IMR-90 (cell line): Measurements from ENCODE around the gene TNS3. TPM values are rescaled to one million over a fixed set of nuclear protein-coding genes. Genes with fewer than 3 reads are reported as not detected.

ENCODE experiments used
- ATAC-seq: fragments of 200-7000 bp; cut with Tn5 transposase; 2 replicates; pipeline ENCODE4 v1.9.1; 2020; ENCODE audit warnings: low read depth, mild to moderate bottlenecking, moderate library complexity
- BruUV-seq: library from RNA; stranded (reverse); fragments of 400-500 nt; replicated peaks from 2 replicates; lab custom pipeline; 2021; lab: Mats Ljungman, UMichigan
- CTCF ChIA-PET: fragments of 300-600 bp; formaldehyde crosslinking; extraction: SDS; loops from one replicate; lab custom pipeline; 2021; ENCODE audit warnings: antibody characterized with exemption; lab: Yijun Ruan, JAX
- POLR2A ChIA-PET: fragments of 300-600 bp; sonication (Branson Sonifier 250); formaldehyde crosslinking; loops from one replicate; lab custom pipeline; 2022; ENCODE audit warnings: antibody characterized with exemption; ENCODE audit not compliant: unreplicated experiment; lab: Charles Lee
- DNase-seq: peaks from one replicate; pipeline ENCODE4 v3.0.0; 2013
- H2AFZ ChIP-seq: replicated peaks from 2 replicates; pipeline ENCODE3; 2013; ENCODE audit warnings: low read length, mild to moderate bottlenecking; ENCODE audit not compliant: poor library complexity
- H2AK5ac ChIP-seq: 2 replicates; pipeline ENCODE4 v1.6.1; 2013; ENCODE audit warnings: low read depth, low read length, inconsistent platforms
- H2AK9ac ChIP-seq: replicated peaks from 2 replicates; pipeline ENCODE3; 2013; ENCODE audit warnings: mild to moderate bottlenecking, low read depth, low read length, moderate library complexity; ENCODE audit not compliant: poor library complexity
- H2BK120ac ChIP-seq: 2 replicates; pipeline ENCODE4 v1.6.1; 2013; ENCODE audit warnings: low read depth, low read length, inconsistent platforms
- H2BK15ac ChIP-seq: 3 replicates; pipeline ENCODE4 v1.6.1; 2013; ENCODE audit warnings: low read depth, low read length, inconsistent platforms
- H2BK20ac ChIP-seq: 2 replicates; pipeline ENCODE4 v1.6.1; 2013; ENCODE audit warnings: low read depth, mild to moderate bottlenecking, inconsistent platforms, low read length, moderate library complexity
- H2BK5ac ChIP-seq: 2 replicates; pipeline ENCODE4 v1.6.1; 2013; ENCODE audit warnings: mild to moderate bottlenecking, low read depth, low read length, inconsistent platforms; ENCODE audit not compliant: poor library complexity, severe bottlenecking
- H3K14ac ChIP-seq: replicated peaks from 2 replicates; pipeline ENCODE4 v1.6.1; 2013; ENCODE audit warnings: low read depth, low read length, inconsistent platforms
- H3K18ac ChIP-seq: 2 replicates; pipeline ENCODE4 v1.6.1; 2013; ENCODE audit warnings: low read depth, low read length, control low read depth
- H3K23ac ChIP-seq: 2 replicates; pipeline ENCODE4 v1.6.1; 2013; ENCODE audit warnings: low read depth, low read length, inconsistent platforms
- H3K27ac ChIP-seq: 2 replicates; pipeline ENCODE4 v1.5.1; 2013; ENCODE audit warnings: mild to moderate bottlenecking, control low read depth, low read length; ENCODE audit not compliant: insufficient read depth
- H3K27me3 ChIP-seq: 2 replicates; pipeline ENCODE4 v1.6.1; 2013; ENCODE audit warnings: low read length; ENCODE audit not compliant: control insufficient read depth, insufficient read depth
- H3K36me3 ChIP-seq: 2 replicates; pipeline ENCODE4 v1.6.1; 2013; ENCODE audit warnings: low read length, mixed read lengths; ENCODE audit not compliant: control insufficient read depth, insufficient read depth
- H3K4ac ChIP-seq: 2 replicates; pipeline ENCODE4 v1.6.1; 2013; ENCODE audit warnings: low read depth, low read length, inconsistent platforms
- H3K4me1 ChIP-seq: 2 replicates; pipeline ENCODE4 v1.6.1; 2013; ENCODE audit warnings: low read length, mixed read lengths; ENCODE audit not compliant: control insufficient read depth, insufficient read depth
- H3K4me2 ChIP-seq: 2 replicates; pipeline ENCODE4 v1.6.1; 2013; ENCODE audit warnings: low read depth, mild to moderate bottlenecking, control low read depth, low read length, moderate library complexity
- H3K4me3 ChIP-seq: 2 replicates; pipeline ENCODE4 v1.5.1; 2013; ENCODE audit warnings: low read depth, mild to moderate bottlenecking, control low read depth, low read length, moderate library complexity; ENCODE audit not compliant: insufficient read depth
- H3K56ac ChIP-seq: 2 replicates; pipeline ENCODE4 v1.6.1; 2013; ENCODE audit warnings: low read length, inconsistent platforms; ENCODE audit not compliant: insufficient read depth; ENCODE audit errors: extremely low read depth
- H3K79me1 ChIP-seq, 2 experiments: 2 replicates each; pipeline ENCODE4 v1.6.1; 2013; ENCODE audit warnings: low read length in 2 of 2, inconsistent platforms in 1 of 2, low read depth in 1 of 2
- H3K9ac ChIP-seq: 2 replicates; pipeline ENCODE4 v1.6.1; 2013; ENCODE audit warnings: low read depth, low read length, control low read depth
- H3K9me1 ChIP-seq: 2 replicates; pipeline ENCODE4 v1.6.1; 2013; ENCODE audit warnings: low read length, inconsistent platforms; ENCODE audit not compliant: insufficient read depth
- H3K9me3 ChIP-seq: 2 replicates; pipeline ENCODE4 v1.6.1; 2013; ENCODE audit warnings: low read length; ENCODE audit not compliant: control insufficient read depth, insufficient read depth
- H4K20me1 ChIP-seq: 2 replicates; pipeline ENCODE4 v1.6.1; 2013; ENCODE audit warnings: low read length, inconsistent platforms; ENCODE audit not compliant: insufficient read depth
- H4K5ac ChIP-seq: 2 replicates; pipeline ENCODE4 v1.6.1; 2013; ENCODE audit warnings: mild to moderate bottlenecking, low read depth, low read length, control low read depth
- H4K8ac ChIP-seq, 2 experiments: 2 replicates each; pipeline ENCODE4 v1.6.1; 2013; ENCODE audit warnings: low read depth in 2 of 2, low read length in 2 of 2, control low read depth in 1 of 2, inconsistent platforms in 1 of 2
- H4K91ac ChIP-seq: 2 replicates; pipeline ENCODE4 v1.6.1; 2013; ENCODE audit warnings: low read depth, low read length, inconsistent platforms; ENCODE audit not compliant: insufficient read depth
- BHLHE40 ChIP-seq: fragments of 150-350 bp; IDR thresholded peaks from 2 replicates; pipeline ENCODE4 v1.6.1; 2016; ENCODE audit warnings: mild to moderate bottlenecking, low read depth, low read length
- CHD1 ChIP-seq: IDR thresholded peaks from 2 replicates; pipeline ENCODE4 v1.6.1; 2012; ENCODE audit warnings: low read depth, low read length, improper control_type of control experiment
- FOS ChIP-seq: fragments of 150-350 bp; IDR thresholded peaks from 2 replicates; pipeline ENCODE4 v1.6.1; 2016; ENCODE audit warnings: low read depth, low read length
- MAFK ChIP-seq: IDR thresholded peaks from 2 replicates; pipeline ENCODE4 v1.6.1; 2012; ENCODE audit warnings: low read depth, low read length, improper control_type of control experiment
- MAZ ChIP-seq: IDR thresholded peaks from 2 replicates; pipeline ENCODE4 v1.6.1; 2012; ENCODE audit warnings: low read depth, mild to moderate bottlenecking, low read length, improper control_type of control experiment, moderate library complexity, borderline replicate concordance
- MXI1 ChIP-seq: IDR thresholded peaks from 2 replicates; pipeline ENCODE4 v1.6.1; 2012; ENCODE audit warnings: low read depth, mild to moderate bottlenecking, low read length, moderate library complexity, borderline replicate concordance
- NFE2L2 ChIP-seq: fragments of 150-350 bp; IDR thresholded peaks from 2 replicates; pipeline ENCODE4 v1.6.1; 2016; ENCODE audit warnings: low read depth, mild to moderate bottlenecking, low read length
- POLR2A ChIP-seq: IDR thresholded peaks from 2 replicates; pipeline ENCODE4 v1.6.1; 2012; ENCODE audit warnings: mild to moderate bottlenecking, low read depth, low read length
- RAD21 ChIP-seq: IDR thresholded peaks from 2 replicates; pipeline ENCODE4 v1.6.1; 2012; ENCODE audit warnings: low read length, improper control_type of control experiment
- RCOR1 ChIP-seq: IDR thresholded peaks from 2 replicates; pipeline ENCODE4 v1.6.1; 2012; ENCODE audit warnings: mild to moderate bottlenecking, low read length, improper control_type of control experiment; ENCODE audit not compliant: insufficient replicate concordance
- RFX5 ChIP-seq: IDR thresholded peaks from 2 replicates; pipeline ENCODE4 v1.8.0; 2012; ENCODE audit warnings: low read depth, mild to moderate bottlenecking, low read length, moderate library complexity
- SMC3 ChIP-seq: fragments of 150-350 bp; IDR thresholded peaks from 2 replicates; pipeline ENCODE4 v1.6.1; 2016; ENCODE audit warnings: low read depth, mild to moderate bottlenecking, antibody characterized with exemption, low read length, moderate library complexity
- WGBS, 2 experiments: methylation state at CpG; one replicate each; pipeline versions ENCODE4 v1.1.5 to v1.1.7; 2013; ENCODE audit warnings: missing lambda C conversion rate in 2 of 2; ENCODE audit not compliant: insufficient read length in 1 of 2; ENCODE audit errors: extremely low coverage in 2 of 2; 5-methylcytosine and 5-hydroxymethylcytosine counted together
- dilution Hi-C: fragments of 300-500 bp; cut with HindIII; formaldehyde crosslinking; loops from one replicate; pipeline ENCODE4 v1.14.3; 2018; ENCODE audit warnings: low sequenced_read_pairs; ENCODE audit not compliant: unreplicated experiment
- in situ Hi-C: fragments of 300-500 bp; cut with MboI; formaldehyde crosslinking; loops from 3 replicates; pipeline ENCODE4 v1.14.3; 2019; ENCODE audit warnings: low sequenced_read_pairs, inconsistent platforms, mixed read lengths
- intact Hi-C: fragments of 100-400 bp; cut with micrococcal nuclease; formaldehyde crosslinking; loops from 2 replicates; pipeline ENCODE4 v1.10.0; 2022
- polyA plus RNA-seq, 3 experiments: library from polyadenylated mRNA; depleted of rRNA; stranded (reverse); fragments of >200 nt; gene quantifications; 2 replicates each; pipeline ENCODE4 v1.2.3, GENCODE V29; 2012; ENCODE audit warnings: low replicate concordance in 1 of 3
- total RNA-seq: library from RNA; depleted of rRNA; stranded (reverse); fragments of >200 nt; gene quantifications from 2 replicates; pipeline ENCODE4 v1.2.3, GENCODE V29; 2012
- TF ChIP-seq, protein P1 (sequence below): fragments of 150-350 bp; IDR thresholded peaks from 2 replicates; pipeline ENCODE4 v1.6.1; 2016; ENCODE audit warnings: low read depth, mild to moderate bottlenecking, low read length, moderate library complexity, borderline replicate concordance

The TNS3 gene
- total and polyA plus RNA-seq, 2 of the 4 experiments (the other 2 are of a cell fraction), result 64.3 to 79.2 TPM

DNA sequence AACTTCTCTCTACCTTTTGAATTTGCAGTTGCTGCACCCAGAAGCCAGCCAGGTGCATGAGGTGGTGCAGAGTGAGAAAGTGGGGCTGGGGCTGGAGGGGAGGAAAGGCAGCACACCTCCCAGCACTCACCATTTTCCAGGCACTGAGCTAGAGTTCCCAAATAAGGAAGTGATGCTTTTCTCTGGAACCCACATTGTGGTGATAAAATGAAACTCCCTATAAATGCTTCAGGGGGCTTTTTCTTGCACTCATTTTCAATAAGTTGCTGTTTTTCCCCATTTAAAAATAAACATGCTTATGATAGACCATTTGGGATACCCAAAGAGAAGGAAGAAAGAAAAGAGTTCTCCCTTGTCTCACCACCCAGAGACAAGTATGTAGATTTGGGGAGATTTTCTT is 42.8 kb upstream of the TNS3 start (continued):
- TF ChIP-seq RFX5 (no peak), CHD1 (no peak), POLR2A (no peak), SMC3 (no peak)

GRCh38 chr7:47622946-47623640 is 41.2 kb upstream of the TNS3 start:
- peak overlapping the region; percentile 97 for H2BK20ac ChIP-seq
- H2AK5ac ChIP-seq, result peak overlapping the region; percentile 78; the same call in 1 of the 2 replicates
- ChIA-PET CTCF (no interaction called here), POLR2A (interaction anchor here (0.8 to 1.4 kb wide), 2 partner anchors 13 to 18 kb away, joined by 3 to 7 read pairs; no protein-coding TSS in a partner anchor)
- dilution Hi-C loops (no loop called here), intact Hi-C loops (loop anchor here (5.0 kb wide), 1 partner anchor 41 kb away; the partner anchor contains the start of gene TNS3), in situ Hi-C loops (no loop called here)
- H3K27ac ChIP-seq, result peak overlapping the region; percentile 87
- H3K9me3 ChIP-seq, result no peaks in the 10 kb centered on the region
- peaks cover 18% of the 10 kb centered on the region for H3K4me1 ChIP-seq
- peak overlapping the region; percentile 96; the same call in 2 of the 3 replicates for H2BK15ac ChIP-seq
- peak overlapping the region; percentile 92 for H2BK5ac ChIP-seq
- peak overlapping the region; percentile 50 for H2AK9ac ChIP-seq
- H3K9me1 ChIP-seq, result peaks cover 21% of the 10 kb centered on the region
- H3K36me3 ChIP-seq, result no peaks in the 10 kb centered on the region
- peak overlapping the region; percentile 99 for H2BK120ac ChIP-seq
- peak overlapping the region; percentile 99 for H3K4ac ChIP-seq
- peak overlapping the region; percentile 37 for H2AFZ ChIP-seq
- H3K18ac ChIP-seq, result peak overlapping the region; percentile 99
- BruUV-seq, result no TSS peak
- H4K8ac ChIP-seq, result peak overlapping the region; percentile 85 to 95
- peak overlapping the region; percentile 66 for H3K23ac ChIP-seq
- no peaks in the 10 kb centered on the region for H4K20me1 ChIP-seq
- 0% methylated on average over 3 of the region's 11 CpGs; no CpG with 5 or more reads in 1 of the 2 experiments for WGBS, 2 experiments
- H4K91ac ChIP-seq, result peak overlapping the region; percentile 91
- ATAC-seq (peak; percentile 96), DNase-seq (peak; percentile 97)
- no peak overlapping the region for H3K4me3 ChIP-seq
- peak overlapping the region; percentile 99 for H4K5ac ChIP-seq
- H3K14ac ChIP-seq, result peak overlapping the region; percentile 81
- peak overlapping the region; percentile 95 for H3K56ac ChIP-seq
- H3K9ac ChIP-seq, result peak overlapping the region; percentile 4; the same call in 1 of the 2 replicates
- H3K27me3 ChIP-seq, result no peaks in the 10 kb centered on the region
- H3K4me2 ChIP-seq, result 0 out of 2 replicates have a peak overlapping the region, but pooled peaks have one; percentile 4
- H3K79me1 ChIP-seq, result no peaks in the 10 kb centered on the region
- TF ChIP-seq BHLHE40, result peak; percentile 30; the same call in 1 of the 2 replicates
- TF ChIP-seq NFE2L2, result no peak
- TF ChIP-seq SMC3, result no peak; the same call in 1 of the 2 replicates
- TF ChIP-seq MAFK, result no peak
- TF ChIP-seq RFX5, result no peak
- TF ChIP-seq RAD21, result peak; percentile 29; the same call in 1 of the 2 replicates
- TF ChIP-seq RCOR1, result peak; percentile 60
- peak; percentile 45 for TF ChIP-seq FOS
- no peak for TF ChIP-seq CHD1
- TF ChIP-seq, protein P1, sequence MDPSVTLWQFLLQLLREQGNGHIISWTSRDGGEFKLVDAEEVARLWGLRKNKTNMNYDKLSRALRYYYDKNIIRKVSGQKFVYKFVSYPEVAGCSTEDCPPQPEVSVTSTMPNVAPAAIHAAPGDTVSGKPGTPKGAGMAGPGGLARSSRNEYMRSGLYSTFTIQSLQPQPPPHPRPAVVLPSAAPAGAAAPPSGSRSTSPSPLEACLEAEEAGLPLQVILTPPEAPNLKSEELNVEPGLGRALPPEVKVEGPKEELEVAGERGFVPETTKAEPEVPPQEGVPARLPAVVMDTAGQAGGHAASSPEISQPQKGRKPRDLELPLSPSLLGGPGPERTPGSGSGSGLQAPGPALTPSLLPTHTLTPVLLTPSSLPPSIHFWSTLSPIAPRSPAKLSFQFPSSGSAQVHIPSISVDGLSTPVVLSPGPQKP, result no peak
- TF ChIP-seq MAZ, result 0 out of 2 replicates have a peak, but pooled peaks have one; percentile 24
- TF ChIP-seq POLR2A, result no peak; the same call in 1 of the 2 replicates
- peak; percentile 74 for TF ChIP-seq MXI1
